Bronchial epithelial cell (primary cell): Measurements from ENCODE around the gene FBRS. TPM values are rescaled to one million over a fixed set of nuclear protein-coding genes. Genes with fewer than 3 reads are reported as not detected.

ENCODE experiments used
- DNase-seq: peaks from one replicate; pipeline ENCODE4 v3.0.0-alpha.2; 2010; ENCODE audit warnings: low read depth
- FAIRE-seq: peaks from 2 replicates; lab custom pipeline; 2011; peaks lifted over from hg19 to GRCh38; lab: Jason Lieb, UNC
- H3K27me3 ChIP-seq: 2 replicates; pipeline ENCODE4 v1.5.1; 2011; ENCODE audit warnings: low read length; ENCODE audit not compliant: control insufficient read depth, insufficient read depth
- H3K36me3 ChIP-seq: 2 replicates; pipeline ENCODE4 v1.5.1; 2011; ENCODE audit warnings: low read length; ENCODE audit not compliant: control insufficient read depth, insufficient read depth
- H3K4me3 ChIP-seq: 2 replicates; pipeline ENCODE4 v1.5.1; 2011; ENCODE audit warnings: mild to moderate bottlenecking, low read depth, low read length, control low read depth
- CTCF ChIP-seq: IDR thresholded peaks from 2 replicates; pipeline ENCODE4 v1.5.1; 2011; ENCODE audit warnings: mild to moderate bottlenecking, moderate library complexity, low read length, control low read depth, inconsistent platforms; ENCODE audit not compliant: insufficient read depth, severe bottlenecking
- total RNA-seq: library from RNA; depleted of rRNA; stranded (reverse); fragments of >200 nt; gene quantifications from 2 replicates; pipeline ENCODE4 v1.2.1, GENCODE V29; 2014

Gene FBRS
- 7.9 and 13.8 TPM in 2 replicates for total RNA-seq

DNA sequence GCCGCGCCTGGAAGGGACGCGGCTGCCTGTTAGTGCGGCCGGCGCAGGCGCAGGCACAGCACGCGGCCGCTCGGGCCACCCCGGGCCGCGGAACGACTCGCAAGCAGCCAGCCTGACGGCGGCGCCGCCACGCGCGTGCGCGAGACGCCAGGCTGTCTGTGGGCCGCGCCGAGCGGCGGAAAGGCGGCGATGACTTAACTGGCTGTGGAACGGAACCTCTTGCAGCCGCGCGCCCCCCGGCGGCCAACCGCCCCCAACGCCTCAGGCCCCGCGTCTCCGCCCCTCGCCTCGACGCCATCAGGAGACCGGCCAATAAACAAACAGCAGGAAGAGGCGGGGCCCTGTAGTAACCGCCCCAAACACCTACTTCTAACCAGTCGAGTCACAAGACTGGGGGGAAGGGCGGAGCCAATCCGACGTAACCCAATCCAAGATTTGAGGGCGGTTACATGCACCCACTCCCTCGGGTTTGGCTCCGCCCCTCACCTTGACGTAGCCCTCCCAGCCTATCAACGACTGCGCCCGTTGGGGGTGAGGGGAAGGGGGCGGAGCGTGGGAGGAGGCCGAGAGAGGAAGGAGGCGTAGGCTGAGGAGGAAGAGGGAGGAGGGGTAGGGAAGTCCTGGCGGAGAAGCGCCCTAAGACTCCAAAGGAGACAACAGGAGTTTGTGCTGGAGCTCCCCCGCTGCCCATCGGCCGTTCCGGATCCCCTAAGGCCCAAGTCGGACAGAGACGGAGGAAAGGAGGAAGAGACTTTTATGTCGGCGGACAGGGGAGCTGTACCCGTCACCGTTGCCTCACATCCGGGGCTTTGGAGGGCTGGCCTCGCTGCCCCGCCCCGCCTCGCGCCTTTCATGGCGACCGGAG lies at the start of gene FBRS:
Gene FBRS, plus strand, starts transcription at position 566 of the 865 bp plus-strand sequence. CDS start 1,088 bp downstream, outside the sequence.
- Histone ChIP-seq H3K4me3 (peak within 1 kb of the TSS; percentile 68), H3K27me3 (no peaks in the 10 kb centered on the region), H3K36me3 (peaks cover 33% of the 10 kb centered on the region)
- DNase-seq (peak; percentile 99), FAIRE-seq (no peak)
- peak; percentile 72 for TF ChIP-seq CTCF

DNA sequence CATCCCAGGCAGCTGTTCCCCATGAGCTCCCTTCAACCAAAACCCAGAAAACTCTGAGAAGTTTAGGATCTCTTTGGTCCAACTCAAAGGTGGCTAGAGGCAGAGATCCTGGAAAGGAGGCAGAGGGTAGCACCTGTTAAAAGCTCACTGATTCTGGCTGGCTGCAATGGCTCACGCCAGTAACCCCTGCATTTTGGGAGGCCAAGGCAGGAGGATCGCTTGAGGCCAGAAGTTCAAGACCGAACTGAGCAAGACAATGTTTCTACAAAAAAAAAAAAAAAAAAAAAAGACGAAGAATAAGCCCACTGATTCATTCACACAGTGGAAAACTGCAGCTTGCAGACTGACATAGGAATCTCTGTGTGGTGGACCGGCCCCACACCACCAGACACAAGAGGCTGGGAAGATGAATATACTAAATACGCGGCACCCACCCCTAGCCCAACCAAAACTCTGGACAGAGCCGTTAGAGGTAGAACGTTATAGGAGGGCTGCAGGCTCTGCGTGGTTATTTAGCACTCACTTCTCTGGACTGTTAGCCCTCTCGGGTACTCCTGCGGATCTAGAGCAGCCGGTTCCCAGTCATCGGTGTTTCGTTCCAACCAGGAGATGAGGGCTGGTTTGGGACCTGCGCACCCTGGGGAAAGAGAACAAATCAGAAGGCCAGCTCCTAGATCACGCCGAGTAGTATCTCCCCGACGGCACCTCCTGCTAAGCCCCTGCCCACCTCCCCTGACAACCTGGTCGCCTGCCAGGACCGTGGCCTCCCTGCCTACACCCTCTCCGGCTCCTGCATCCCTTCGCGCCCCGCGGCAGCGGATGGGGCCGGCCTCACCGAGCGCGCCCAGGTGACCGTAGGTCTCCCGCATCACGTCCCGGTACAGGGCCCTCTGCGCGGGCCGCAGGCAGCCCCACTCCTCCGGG lies 49.0 kb upstream of the FBRS start:
- no peak for TF ChIP-seq CTCF
- peaks cover 5% of the 10 kb centered on the region for H3K36me3 ChIP-seq
- H3K4me3 ChIP-seq, result peak overlapping the region; percentile 97
- DNase-seq (peak; percentile 15), FAIRE-seq (no peak)
- no peaks in the 10 kb centered on the region for H3K27me3 ChIP-seq

DNA sequence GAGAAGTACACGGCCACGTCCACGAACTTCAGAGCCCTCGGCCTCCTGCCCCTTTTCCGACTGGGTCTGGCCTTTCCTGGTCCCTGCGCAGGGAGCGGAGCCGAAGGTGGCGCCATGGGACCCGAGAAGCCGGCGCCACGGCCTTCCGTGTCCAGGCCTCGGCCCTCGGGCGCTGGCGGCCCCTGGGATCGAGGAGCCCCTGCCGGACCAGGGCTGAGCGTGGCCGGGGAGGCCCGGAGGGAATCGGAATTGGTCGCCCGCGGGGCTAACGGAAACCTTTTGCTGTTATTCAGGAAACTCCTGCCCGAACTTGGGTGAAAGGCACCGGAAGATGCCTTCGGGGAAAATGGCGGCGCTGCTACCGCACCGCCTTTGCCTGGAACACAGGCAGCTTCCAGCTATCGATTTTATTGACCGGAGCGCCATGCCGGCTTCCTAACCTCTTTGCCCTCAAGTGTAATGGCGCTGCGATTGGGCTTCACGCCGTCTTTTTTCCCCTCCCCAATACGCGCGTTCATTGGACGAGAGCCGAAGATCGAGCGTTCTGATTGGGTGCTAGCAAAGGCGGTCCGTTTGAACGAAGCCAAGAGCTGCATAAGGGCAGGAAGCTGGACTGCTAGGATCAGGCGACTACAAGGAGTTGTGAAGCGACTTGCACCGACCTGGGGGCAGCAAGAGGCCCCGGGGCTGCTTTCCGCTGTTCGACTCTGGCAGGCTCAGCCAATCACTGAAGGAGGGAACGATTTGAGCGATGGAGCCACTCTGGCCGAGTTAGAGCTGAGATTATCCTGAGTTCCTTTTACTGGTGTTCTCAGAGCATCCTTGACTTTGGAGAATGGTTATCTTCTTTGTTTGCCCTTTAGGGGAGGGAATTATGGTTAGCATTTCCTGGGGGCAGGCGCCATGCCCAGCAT lies 48.0 kb upstream of the FBRS start, which contains the start of gene ZNF689:
Gene ZNF689, minus strand, starts transcription at position 464 of the 914 bp plus-strand sequence. Its CDS starts 348 bp downstream, at position 116.
- no peak for FAIRE-seq
- TF ChIP-seq CTCF, result peak; percentile 2

DNA sequence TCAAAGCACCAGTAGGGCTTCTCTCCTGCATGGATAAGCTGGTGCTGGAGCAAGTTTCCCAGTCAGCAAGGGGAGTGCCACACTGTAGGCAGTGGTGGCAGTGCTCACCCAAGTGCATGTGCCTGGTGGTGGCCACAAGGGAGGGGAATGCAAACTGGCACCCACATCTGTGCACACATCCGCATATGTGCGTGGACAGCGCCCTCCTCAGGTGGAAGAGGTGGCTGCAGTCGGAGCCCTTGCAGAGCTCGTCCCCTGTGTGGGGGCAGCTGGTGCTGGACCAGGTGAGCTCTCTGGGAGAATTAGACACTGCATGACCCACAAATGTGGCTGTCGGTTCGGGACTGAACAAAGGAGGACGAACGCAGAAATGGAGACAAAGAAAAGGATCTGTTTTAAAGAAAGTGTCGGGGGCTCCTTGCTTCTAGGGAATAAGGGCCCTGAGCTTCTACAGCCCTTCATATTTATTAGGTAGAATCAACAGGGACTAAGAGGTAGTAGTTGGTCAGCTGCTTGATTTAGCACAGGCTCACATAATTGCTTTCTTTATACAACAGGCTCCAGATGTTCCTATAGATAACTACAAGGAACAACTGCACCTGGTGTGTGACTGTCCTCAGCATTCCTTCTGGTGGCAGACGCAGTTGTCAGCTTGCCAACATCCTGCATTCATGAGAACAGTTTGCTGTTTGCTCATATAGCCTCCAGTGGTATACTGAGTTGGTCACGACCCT lies 42.7 kb upstream of the FBRS start:
- TF ChIP-seq CTCF, result peak; percentile 77
- H3K36me3 ChIP-seq, result no peaks in the 10 kb centered on the region
- no peaks in the 10 kb centered on the region for H3K27me3 ChIP-seq
- H3K4me3 ChIP-seq, result no peak overlapping the region
- DNase-seq, result peak; percentile 35
- no peak for FAIRE-seq

More for the DNA sequence above, 48.0 kb upstream of the FBRS start, which contains the start of gene ZNF689:
- peak; percentile 89 for DNase-seq
- peaks cover 2% of the 10 kb centered on the region for H3K36me3 ChIP-seq
- H3K27me3 ChIP-seq, result no peaks in the 10 kb centered on the region
- peak within 1 kb of the TSS; percentile 97 for H3K4me3 ChIP-seq
